Endothelial cell of coronary artery (primary cell): ENCODE results near the gene SLC22A8. TPM values are rescaled to one million over a fixed set of nuclear protein-coding genes. Genes with fewer than 3 reads are reported as not detected.

Experiments used
- total RNA-seq: library from RNA; depleted of rRNA; stranded (reverse); fragments of >200 nt; gene quantifications from 2 replicates; pipeline ENCODE4 v1.2.3, GENCODE V29; 2014

SLC22A8 gene
- total RNA-seq: not detected in 2 replicates

GRCh38 chr11:63015521-63016215, at the start of gene SLC22A8:
Gene SLC22A8, minus strand, starts transcription at chr11:63015841. Its CDS starts 883 bp downstream, at chr11:63014958.

GRCh38 chr11:62984451-62984991, 31.1 kb downstream of the SLC22A8 start, which contains the start of gene SLC22A6:
Gene SLC22A6, minus strand, starts transcription at chr11:62984967. Its CDS starts 277 bp downstream, at chr11:62984690.

Other genes starting within 250 kb of the SLC22A8 start
- 18.4 and 20.5 TPM in 2 replicates for gene TAF6L, start 244.4 kb downstream of the SLC22A8 start, total RNA-seq
- gene TMEM179B, start 228.4 kb downstream of the SLC22A8 start, total RNA-seq: 15.9 and 23.5 TPM in 2 replicates
- 9.0 and 16.0 TPM in 2 replicates for gene TMEM223, start 223.8 kb downstream of the SLC22A8 start, total RNA-seq
- 16.0 and 21.6 TPM in 2 replicates for gene NXF1, start 210.4 kb downstream of the SLC22A8 start, total RNA-seq
- 36.4 and 40.9 TPM in 2 replicates for gene STX5, start 183.8 kb downstream of the SLC22A8 start, total RNA-seq
- gene TEX54, start 183.0 kb downstream of the SLC22A8 start, total RNA-seq: not detected in 2 replicates
- gene WDR74, start 176.3 kb downstream of the SLC22A8 start, total RNA-seq: 66.5 and 70.3 TPM in 2 replicates
- 121 and 172 TPM in 2 replicates for gene SLC3A2, start 134.9 kb downstream of the SLC22A8 start, total RNA-seq
- gene CHRM1, start 94.5 kb downstream of the SLC22A8 start, total RNA-seq: not detected in 2 replicates
- not detected in 2 replicates for gene SLC22A6, start 30.9 kb downstream of the SLC22A8 start, total RNA-seq
- gene SLC22A24, start 128.4 kb upstream of the SLC22A8 start, total RNA-seq: not detected in 2 replicates
- gene SLC22A25, start 227.8 kb upstream of the SLC22A8 start, total RNA-seq: not detected in 2 replicates